Right atrium auricular region (tissue), 2 donors: Measurements from ENCODE around the gene MTPN. TPM values are rescaled to one million over a fixed set of nuclear protein-coding genes. Genes with fewer than 3 reads are reported as not detected.

Experiments used
- DNase-seq: peaks from one replicate; pipeline ENCODE4 v3.0.0-alpha.2; 2019; ENCODE audit warnings: low spot score
- H3K27ac ChIP-seq, 2 donors: fragments of 200-600 bp; sonication (generic); 1 replicate in 1 of 2; 2 replicates in 1 of 2; pipeline ENCODE4 v1.5.1; 2016 to 2019
- H3K27me3 ChIP-seq, 2 donors: fragments of 200-600 bp; sonication (generic); one replicate each; pipeline versions ENCODE4 v1.5.1 to v1.6.0; 2017 to 2019
- H3K36me3 ChIP-seq: fragments of 200-600 bp; sonication (generic); one replicate; pipeline ENCODE4 v1.5.1; 2016
- H3K4me1 ChIP-seq, 2 donors: fragments of 200-600 bp; sonication (generic); one replicate each; pipeline versions ENCODE4 v1.5.1 to v1.6.0; 2017 to 2019
- H3K4me3 ChIP-seq, 2 donors: fragments of 200-600 bp; sonication (generic); 1 replicate in 1 of 2; 2 replicates in 1 of 2; pipeline ENCODE4 v1.5.1; 2017 to 2019; ENCODE audit warnings: mild to moderate bottlenecking in 1 of 2, moderate library complexity in 1 of 2
- H3K9me3 ChIP-seq, 2 donors: fragments of 200-600 bp; sonication (generic); one replicate each; pipeline ENCODE4 v1.5.1; 2019
- CTCF ChIP-seq, 2 donors: fragments of 200-600 bp; sonication (generic); IDR thresholded peaks; one replicate each; pipeline ENCODE4 v1.5.1; 2019; ENCODE audit warnings: antibody characterized with exemption in 2 of 2
- total RNA-seq, 2 donors: library from RNA; depleted of rRNA; stranded (reverse); fragments of >200 nt; gene quantifications; one replicate each; pipeline ENCODE4 v1.1.0, GENCODE V29; 2016

The MTPN gene
- total RNA-seq, 2 donors from 2014 or later: 91.9 to 103 TPM

- no peaks in the 10 kb centered on the region for H3K27me3 ChIP-seq
- H3K4me1 ChIP-seq: no peaks in the 10 kb centered on the region
- no peak overlapping the region for H3K27ac ChIP-seq
- DNase-seq: no peak
- H3K36me3 ChIP-seq: no peaks in the 10 kb centered on the region
- no peak for TF ChIP-seq CTCF (IDR thresholded peaks at IDR 0.05)
- H3K4me3 ChIP-seq: no peak overlapping the region
- no peaks in the 10 kb centered on the region for H3K9me3 ChIP-seq
Measured at GRCh38 chr7:136016649-136017395, 39.7 kb upstream of the MTPN start.

- Histone ChIP-seq H3K4me3 (no peak overlapping the region), H3K9me3 (no peaks in the 10 kb centered on the region), H3K27ac (no peak overlapping the region), H3K4me1 (no peaks in the 10 kb centered on the region), H3K36me3 (no peaks in the 10 kb centered on the region), H3K27me3 (no peaks in the 10 kb centered on the region)
- DNase-seq: no peak
- TF ChIP-seq CTCF (IDR thresholded peaks at IDR 0.05): no peak
Measured at GRCh38 chr7:136015638-136016037, 38.5 kb upstream of the MTPN start.

GRCh38 chr7:136014659-136015058, 37.5 kb upstream of the MTPN start:
- no peak for TF ChIP-seq CTCF (IDR thresholded peaks at IDR 0.05)
- Histone ChIP-seq H3K4me1 (no peaks in the 10 kb centered on the region), H3K27ac (no peak overlapping the region), H3K36me3 (no peaks in the 10 kb centered on the region), H3K9me3 (no peaks in the 10 kb centered on the region), H3K4me3 (no peak overlapping the region), H3K27me3 (no peaks in the 10 kb centered on the region)
- no peak for DNase-seq

GRCh38 chr7:136012238-136012637, 35.1 kb upstream of the MTPN start:
- DNase-seq: no peak
- H3K27me3 ChIP-seq: no peaks in the 10 kb centered on the region
- TF ChIP-seq CTCF (IDR thresholded peaks at IDR 0.05): no peak
- no peaks in the 10 kb centered on the region for H3K9me3 ChIP-seq
- H3K27ac ChIP-seq: no peak overlapping the region
- H3K4me1 ChIP-seq: peaks cover 0 to 5% of the 10 kb centered on the region in 2 donors
- no peak overlapping the region for H3K4me3 ChIP-seq
- H3K36me3 ChIP-seq: no peaks in the 10 kb centered on the region

DNA sequence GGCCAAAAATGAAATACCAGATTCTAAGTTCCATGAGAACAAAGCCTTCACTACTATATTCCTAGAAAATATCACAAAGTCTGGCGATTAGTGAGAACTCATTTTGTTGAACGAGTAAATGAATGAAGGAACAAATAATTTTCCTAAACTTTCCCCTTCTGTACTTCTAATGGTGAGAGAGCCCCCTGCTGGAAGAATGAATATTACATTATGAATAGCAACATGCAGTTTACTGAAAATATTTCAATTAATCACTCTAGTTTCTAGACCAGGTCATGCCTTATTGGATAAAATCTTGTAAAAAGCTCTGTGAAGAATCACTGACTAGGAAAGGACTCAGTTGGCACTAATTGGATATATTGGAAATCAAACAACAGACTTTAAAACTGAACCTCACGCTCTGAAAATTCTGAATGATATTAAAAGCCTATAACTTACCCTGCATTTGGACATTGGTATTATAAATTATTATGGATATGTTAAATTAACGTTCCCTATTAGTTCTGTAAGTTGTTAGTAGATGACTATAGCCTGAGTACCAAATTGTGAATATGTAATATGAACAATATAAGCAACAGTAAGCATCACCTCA, 32.4 kb upstream of the MTPN start:
- Histone ChIP-seq H3K9me3 (no peaks in the 10 kb centered on the region), H3K4me3 (no peak overlapping the region), H3K27me3 (no peaks in the 10 kb centered on the region), H3K36me3 (no peaks in the 10 kb centered on the region), H3K27ac (no peak overlapping the region), H3K4me1 (peaks cover 0 to 5% of the 10 kb centered on the region in 2 donors)
- no peak for DNase-seq
- peak in 1 of 2 donors; percentile 80 for TF ChIP-seq CTCF (IDR thresholded peaks at IDR 0.05)
